ENCODE data around the gene HNRNPH3.

- TF ChIP-seq CTCF (tag by site-specific recombination; IDR thresholded peaks at IDR 0.05) (no peak), ATF2 (tag by site-specific recombination; IDR thresholded peaks at IDR 0.05; ENCODE audit: low read depth) (no peak), ZNF777 (tag by site-specific recombination; IDR thresholded peaks at IDR 0.05; ENCODE audit: borderline replicate concordance) (no peak), KLF1 (tag by site-specific recombination; IDR thresholded peaks at IDR 0.05) (no peak), KLF16 (tag by site-specific recombination; IDR thresholded peaks at IDR 0.05) (no peak), ZBTB8A (tag by site-specific recombination; IDR thresholded peaks at IDR 0.05) (no peak), TSHZ1 (tag by site-specific recombination; IDR thresholded peaks at IDR 0.05; ENCODE audit: borderline replicate concordance) (no peak)
Measured at GRCh38 chr10:68367121-68367520, 35.3 kb downstream of the HNRNPH3 start.

Data from HEK293 (cell line).